A549 (cell line): ENCODE measurements around the gene CYGB. TPM values are rescaled to one million over a fixed set of nuclear protein-coding genes. Genes with fewer than 3 reads are reported as not detected.
"Not testable (repeated sequence)": the region's sequence is repeated elsewhere in the genome, so short reads cannot be mapped to it uniquely, and the experiment has no call there.

Experiments used
- ATAC-seq, 2 experiments: fragments of 200-7000 bp in 1 of 2; fragments of >200 bp in 1 of 2; cut with Nextera tagmentation in 1 of 2; cut with Tn5 transposase in 1 of 2; 3 replicates each; pipeline versions ENCODE4 v1.8.0 to v1.9.1; 2018 to 2020; ENCODE audit warnings: mild to moderate bottlenecking in 1 of 2, moderate library complexity in 1 of 2
- CTCF ChIA-PET: fragments of 300-600 bp; sonication (Branson Sonifier 250); formaldehyde crosslinking; extraction: SDS; loops from one replicate; lab custom pipeline; 2021; ENCODE audit warnings: antibody characterized with exemption, inconsistent platforms; lab: Yijun Ruan, JAX
- POLR2A ChIA-PET: fragments of 350-600 bp; formaldehyde crosslinking; extraction: SDS; loops from one replicate; lab custom pipeline; 2021; ENCODE audit warnings: antibody characterized with exemption, inconsistent platforms; lab: Yijun Ruan, JAX
- DNase-seq, 2 experiments: peaks; one replicate each; pipeline versions ENCODE4 v3.0.0 to v3.0.0-alpha.2; 2011 to 2016; ENCODE audit warnings: low read depth in 1 of 2, low spot score in 1 of 2
- FAIRE-seq: peaks from 2 replicates; lab custom pipeline; 2011; peaks lifted over from hg19 to GRCh38; lab: Jason Lieb, UNC
- H3K27ac ChIP-seq, 2 experiments: fragments of >200 bp; sonication (Bioruptor Twin); formaldehyde crosslinking; 3 replicates each; pipeline ENCODE4 v1.5.1; 2016 to 2017
- H3K4me1 ChIP-seq: fragments of >200 bp; sonication (Bioruptor Twin); formaldehyde crosslinking; 3 replicates; pipeline ENCODE4 v1.6.1; 2016
- H3K4me2 ChIP-seq: fragments of >200 bp; sonication (Bioruptor Twin); formaldehyde crosslinking; 3 replicates; pipeline ENCODE4 v1.6.1; 2016
- H3K4me3 ChIP-seq: fragments of >200 bp; sonication (Bioruptor Twin); formaldehyde crosslinking; 3 replicates; pipeline ENCODE4 v1.5.1; 2016
- H3K9me3 ChIP-seq: fragments of >200 bp; sonication (Bioruptor Twin); formaldehyde crosslinking; 3 replicates; pipeline ENCODE4 v1.6.1; 2016
- CBX2 ChIP-seq: fragments of 200-600 bp; sonication (generic); IDR thresholded peaks from 2 replicates; pipeline ENCODE4 v1.6.1; 2016; ENCODE audit warnings: low read depth, mild to moderate bottlenecking, borderline replicate concordance
- FOSL2 ChIP-seq, 2 experiments: fragments of 450-650 bp in 1 of 2; fragments of >200 bp in 1 of 2; sonication (Bioruptor Twin) in 1 of 2; formaldehyde crosslinking; IDR thresholded peaks; 2 replicates each; pipeline versions ENCODE4 v1.5.0 to v1.6.1; 2016 to 2020; ENCODE audit warnings: mild to moderate bottlenecking in 1 of 2, moderate library complexity in 1 of 2
- HEYL ChIP-seq: fragments of 250-450 bp; sonication (Bioruptor Pico); IDR thresholded peaks from 2 replicates; pipeline ENCODE4 v1.8.0; 2021; ENCODE audit warnings: mild to moderate bottlenecking, moderate library complexity
- HOXA7 ChIP-seq: fragments of 250-450 bp; sonication (Bioruptor Pico); IDR thresholded peaks from 2 replicates; pipeline ENCODE4 v1.5.0; 2020; ENCODE audit warnings: mild to moderate bottlenecking, moderate library complexity
- JUN ChIP-seq, 2 experiments: fragments of >200 bp; sonication (Bioruptor Twin); formaldehyde crosslinking; IDR thresholded peaks; 2 replicates in 1 of 2; 3 replicates in 1 of 2; pipeline ENCODE4 v1.6.1; 2016 to 2017
- KDM1A ChIP-seq: fragments of 200-600 bp; sonication (generic); IDR thresholded peaks from 2 replicates; pipeline ENCODE4 v1.6.1; 2016; ENCODE audit warnings: low read depth, mild to moderate bottlenecking
- NFE2L2 ChIP-seq: fragments of 150-350 bp; conservative IDR thresholded peaks from 2 replicates; pipeline ENCODE4 v1.6.1; 2014; ENCODE audit warnings: low read length
- POLR2AphosphoS2 ChIP-seq: conservative IDR thresholded peaks from 2 replicates; pipeline ENCODE4 v1.6.1; 2012; ENCODE audit warnings: low read length, improper control_type of control experiment, inconsistent platforms
- REST ChIP-seq: fragments of 200-600 bp; sonication (generic); IDR thresholded peaks from 2 replicates; pipeline ENCODE4 v1.6.1; 2016; ENCODE audit warnings: antibody characterized with exemption, mild to moderate bottlenecking, moderate library complexity
- WGBS: methylation state at CpG from one replicate; pipeline ENCODE4 v1.1.6; 2017; ENCODE audit errors: missing lambda C conversion rate; 5-methylcytosine and 5-hydroxymethylcytosine counted together
- polyA plus RNA-seq, 4 experiments: library from polyadenylated mRNA; depleted of rRNA in 3 of 4; stranded (reverse); fragments of >200 nt; fragmentation: RNase III in 1 of 4; extraction: RNeasy Plus Mini Kit Qiagen cat#74134 plus additional on column Dnase treatment in 1 of 4; gene quantifications; 2 replicates in 3 of 4; 3 replicates in 1 of 4; pipeline ENCODE4 v1.2.3, GENCODE V29; 2011 to 2017
- TF ChIP-seq, protein P1 (sequence below): fragments of >200 bp; sonication (Bioruptor Twin); formaldehyde crosslinking; IDR thresholded peaks from 3 replicates; pipeline ENCODE4 v1.5.1; 2016

The CYGB gene
- polyA plus RNA-seq, 2 of the 4 experiments (the other 2 are of a cell fraction), result 1.1 TPM

DNA sequence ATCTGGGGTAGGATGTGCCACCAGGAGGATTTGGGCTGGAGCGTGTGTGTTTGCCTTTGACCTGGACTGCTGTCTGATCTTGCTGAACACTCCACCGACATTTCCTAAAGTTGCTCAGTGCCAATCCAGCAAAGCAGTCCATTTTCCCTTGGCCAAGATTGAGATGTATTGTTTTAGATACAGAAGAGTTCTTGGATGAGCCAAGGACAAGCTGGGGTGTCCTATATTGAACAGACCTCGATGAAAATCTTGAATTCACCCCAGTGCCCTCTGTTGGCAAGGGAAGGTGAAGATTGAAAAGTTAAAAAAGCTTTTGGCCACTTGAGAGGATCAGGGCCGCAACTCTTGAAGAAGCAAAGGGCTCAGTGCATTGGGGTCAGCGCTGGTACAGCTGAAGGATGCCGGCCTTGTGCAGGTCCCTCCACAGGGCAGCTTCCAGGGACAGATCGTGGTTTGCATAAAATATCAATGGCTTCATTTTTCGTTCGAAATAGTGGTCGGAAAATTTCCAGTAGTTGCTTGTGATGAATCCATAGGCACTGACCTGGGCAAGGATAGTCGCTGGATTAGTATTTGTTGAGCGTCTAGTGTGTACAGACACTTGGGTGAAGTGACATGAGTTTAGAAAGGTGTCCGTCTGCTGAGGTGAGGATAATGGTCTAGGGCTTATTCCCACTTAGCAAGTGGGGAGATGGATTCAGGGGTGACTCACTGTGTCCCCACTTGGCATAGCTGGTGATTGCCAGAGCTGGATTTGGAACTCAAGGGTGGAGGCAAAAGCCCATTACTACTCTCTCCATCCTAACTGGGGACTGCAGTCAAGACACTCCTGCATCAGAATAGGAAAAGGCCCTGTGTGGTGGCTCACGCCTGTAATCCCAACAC, 28.5 kb upstream of the CYGB start:
- Histone ChIP-seq H3K4me1 (peaks cover 48% of the 10 kb centered on the region; the same call in 2 of the 3 replicates), H3K27ac (no peak overlapping the region), H3K4me3 (no peak overlapping the region), H3K9me3 (no peaks in the 10 kb centered on the region), H3K4me2 (no peak overlapping the region)
- FAIRE-seq (no peak), DNase-seq (no peak), ATAC-seq (no peak)
- 89% methylated on average over 14 of the region's 14 CpGs for WGBS
- CTCF ChIA-PET, result interaction anchor here (0.9 to 3.6 kb wide), 15 partner anchors 8 to 148 kb away, joined by 3 to 36 read pairs (median 4); no protein-coding TSS in a partner anchor
- POLR2A ChIA-PET, result interaction anchor here (0.7 to 3.1 kb wide), 5 partner anchors 8 to 115 kb away, joined by 3 to 20 read pairs (median 9); no protein-coding TSS in a partner anchor
- TF ChIP-seq REST (no peak), HEYL (CRISPR knock-in tag) (no peak), JUN (IDR thresholded peaks at IDR 0.05) (peak in 1 of 2 experiments; percentile 16; a peak in 1 of 5 replicates), CBX2 (no peak), HOXA7 (CRISPR knock-in tag) (no peak), POLR2AphosphoS2 (0 out of 2 replicates have a peak, but pooled peaks have one; percentile 10)
- TF ChIP-seq, protein P1, sequence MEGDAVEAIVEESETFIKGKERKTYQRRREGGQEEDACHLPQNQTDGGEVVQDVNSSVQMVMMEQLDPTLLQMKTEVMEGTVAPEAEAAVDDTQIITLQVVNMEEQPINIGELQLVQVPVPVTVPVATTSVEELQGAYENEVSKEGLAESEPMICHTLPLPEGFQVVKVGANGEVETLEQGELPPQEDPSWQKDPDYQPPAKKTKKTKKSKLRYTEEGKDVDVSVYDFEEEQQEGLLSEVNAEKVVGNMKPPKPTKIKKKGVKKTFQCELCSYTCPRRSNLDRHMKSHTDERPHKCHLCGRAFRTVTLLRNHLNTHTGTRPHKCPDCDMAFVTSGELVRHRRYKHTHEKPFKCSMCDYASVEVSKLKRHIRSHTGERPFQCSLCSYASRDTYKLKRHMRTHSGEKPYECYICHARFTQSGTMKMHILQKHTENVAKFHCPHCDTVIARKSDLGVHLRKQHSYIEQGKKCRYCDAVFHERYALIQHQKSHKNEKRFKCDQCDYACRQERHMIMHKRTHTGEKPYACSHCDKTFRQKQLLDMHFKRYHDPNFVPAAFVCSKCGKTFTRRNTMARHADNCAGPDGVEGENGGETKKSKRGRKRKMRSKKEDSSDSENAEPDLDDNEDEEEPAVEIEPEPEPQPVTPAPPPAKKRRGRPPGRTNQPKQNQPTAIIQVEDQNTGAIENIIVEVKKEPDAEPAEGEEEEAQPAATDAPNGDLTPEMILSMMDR, result 0 out of 3 replicates have a peak, but pooled peaks have one; percentile 11

GRCh38 chr17:76564991-76565727, 27.6 kb upstream of the CYGB start:
- CTCF ChIA-PET, result interaction anchor here (0.5 to 3.6 kb wide), 10 partner anchors 7 to 526 kb away, joined by 3 to 36 read pairs (median 6); no protein-coding TSS in a partner anchor
- H3K27ac ChIP-seq, ATAC-seq, H3K4me3 ChIP-seq, FAIRE-seq, DNase-seq, H3K9me3 ChIP-seq, H3K4me2 ChIP-seq: not testable (repeated sequence)
- POLR2A ChIA-PET, result interaction anchor here (1.9 kb wide), 1 partner anchor 59 kb away, joined by 9 read pairs; no protein-coding TSS in a partner anchor
- H3K4me1 ChIP-seq, result peaks cover 56% of the 10 kb centered on the region; the same call in 2 of the 3 replicates
- WGBS, result 68% methylated on average over 6 of the region's 8 CpGs

GRCh38 chr17:76563359-76563758, 25.9 kb upstream of the CYGB start:
- peaks cover 63% of the 10 kb centered on the region for H3K4me1 ChIP-seq
- H3K4me3 ChIP-seq, ATAC-seq, FAIRE-seq, H3K4me2 ChIP-seq, H3K27ac ChIP-seq, H3K9me3 ChIP-seq, POLR2A ChIA-PET, DNase-seq: not testable (repeated sequence)
- CTCF ChIA-PET, result interaction anchor here (8.4 to 15.7 kb wide), 2 partner anchors 40 to 60 kb away, joined by 105 to 185 read pairs; no protein-coding TSS in a partner anchor
- 81% methylated on average over 2 of the region's 2 CpGs for WGBS

GRCh38 chr17:76562734-76563148, 25.2 kb upstream of the CYGB start:
- H3K4me2 ChIP-seq, result no peak overlapping the region
- DNase-seq, result no peak
- ChIA-PET CTCF (interaction anchor here (1.4 to 15.7 kb wide), 4 partner anchors 23 to 118 kb away, joined by 4 to 185 read pairs (median 56); partner anchors contain the start of gene ST6GALNAC2), POLR2A (no interaction called here)
- no peak overlapping the region for H3K27ac ChIP-seq
- FAIRE-seq, result no peak
- H3K9me3 ChIP-seq, result no peaks in the 10 kb centered on the region
- H3K4me3 ChIP-seq, result no peak overlapping the region
- ATAC-seq, result no peak
- peaks cover 60% of the 10 kb centered on the region for H3K4me1 ChIP-seq
- TF ChIP-seq NFE2L2 (no peak), KDM1A (no peak), FOSL2 (IDR thresholded peaks at IDR 0.05) (no peak), FOSL2 (CRISPR knock-in tag; IDR thresholded peaks at IDR 0.05) (peak; percentile 50; the same call in 1 of the 2 replicates)
- 91% methylated on average over 6 of the region's 6 CpGs for WGBS
